Small intestine (tissue), 7 donors: ENCODE data around the gene GALNT9. TPM values are rescaled to one million over a fixed set of nuclear protein-coding genes. Genes with fewer than 3 reads are reported as not detected.

Experiments used
- DNase-seq, 2 donors: peaks; one replicate each; pipeline versions ENCODE4 v3.0.0 to v3.0.0-alpha.2; 2013
- FAIRE-seq: peaks from 2 replicates; lab custom pipeline; 2012; peaks lifted over from hg19 to GRCh38; lab: Jason Lieb, UNC
- H3K27ac ChIP-seq, 3 donors: one replicate each; pipeline ENCODE4 v1.5.1; 2013; ENCODE audit warnings: low read length in 2 of 3, mild to moderate bottlenecking in 2 of 3, control low read depth in 1 of 3, inconsistent platforms in 1 of 3, low read depth in 1 of 3, moderate library complexity in 1 of 3
- H3K27me3 ChIP-seq, 3 donors: one replicate each; pipeline ENCODE4 v1.6.1; 2013; ENCODE audit warnings: low read length in 3 of 3, inconsistent platforms in 1 of 3; ENCODE audit not compliant: control insufficient read depth in 3 of 3, insufficient read depth in 3 of 3
- H3K36me3 ChIP-seq, 3 donors: one replicate each; pipeline ENCODE4 v1.6.1; 2013; ENCODE audit warnings: low read length in 3 of 3, inconsistent platforms in 1 of 3, low read depth in 1 of 3, mild to moderate bottlenecking in 1 of 3, moderate library complexity in 1 of 3; ENCODE audit not compliant: control insufficient read depth in 3 of 3, insufficient read depth in 2 of 3
- H3K4me1 ChIP-seq, 3 donors: one replicate each; pipeline ENCODE4 v1.6.1; 2013; ENCODE audit warnings: low read length in 2 of 3, inconsistent platforms in 1 of 3, low read depth in 1 of 3, mild to moderate bottlenecking in 1 of 3, moderate library complexity in 1 of 3; ENCODE audit not compliant: control insufficient read depth in 3 of 3, insufficient read depth in 2 of 3
- H3K4me3 ChIP-seq, 3 donors: one replicate each; pipeline ENCODE4 v1.5.1; 2013; ENCODE audit warnings: low read length in 3 of 3, control low read depth in 1 of 3, inconsistent platforms in 1 of 3, low read depth in 1 of 3, mild to moderate bottlenecking in 1 of 3, moderate library complexity in 1 of 3
- H3K9me3 ChIP-seq, 2 donors: one replicate each; pipeline ENCODE4 v1.6.1; 2013; ENCODE audit warnings: low read depth in 1 of 2, low read length in 1 of 2; ENCODE audit not compliant: control insufficient read depth in 2 of 2, insufficient read depth in 1 of 2
- WGBS, 3 donors: extraction: QIAGEN DNeasy Blood & Tissue Kit; methylation state at CpG; one replicate each; pipeline ENCODE4 v1.1.7; 2013; 5-methylcytosine and 5-hydroxymethylcytosine counted together
- polyA plus RNA-seq, 4 donors: library from polyadenylated mRNA; stranded (reverse) in 3 of 4; unstranded in 1 of 4; fragments of 200-250 nt in 3 of 4; fragments of 120-200 nt in 1 of 4; gene quantifications; one replicate each; pipeline versions ENCODE4 v1.2.1 to v1.2.3, GENCODE V29; 2013
- donor health status: healthy with polysubstance abuse.
- donor health status: control.
- donor health status: control.
- donor health status: Bipolar disorder and iron deficiency.
- donor health status: healthy.

Gene GALNT9
- polyA plus RNA-seq, 4 donors = 0.79 to 2.6 TPM; not detected in 2

- Histone ChIP-seq H3K4me1 (no peaks in the 10 kb centered on the region), H3K27me3 (peaks cover 0 to 2% (median 0%) of the 10 kb centered on the region in 3 donors), H3K27ac (no peak overlapping the region), H3K36me3 (no peaks in the 10 kb centered on the region), H3K4me3 (no peak overlapping the region), H3K9me3 (peaks cover 0 to 8% of the 10 kb centered on the region in 2 donors)
- DNase-seq (no peak), FAIRE-seq (no peak)
- WGBS, 3 donors = 66 to 73% (median 67%) methylated on average over 17 of the region's 17 CpGs
Measured at GRCh38 chr12:132316497-132317232, 12.7 kb downstream of the GALNT9 start.

GRCh38 chr12:132315951-132316350, 13.4 kb downstream of the GALNT9 start:
- no peak for FAIRE-seq
- H3K27ac ChIP-seq = no peak overlapping the region
- H3K9me3 ChIP-seq = peaks cover 2 to 15% of the 10 kb centered on the region in 2 donors
- no peak overlapping the region for H3K4me3 ChIP-seq
- H3K36me3 ChIP-seq = no peaks in the 10 kb centered on the region
- H3K4me1 ChIP-seq = no peaks in the 10 kb centered on the region
- no peak for DNase-seq
- 71 to 77% (median 71%) methylated on average over 19 to 20 of the region's 20 CpGs for WGBS, 3 donors
- H3K27me3 ChIP-seq = peaks cover 0 to 5% (median 0%) of the 10 kb centered on the region in 3 donors

- H3K9me3 ChIP-seq = peaks cover 2 to 19% of the 10 kb centered on the region in 2 donors
- H3K27me3 ChIP-seq = peaks cover 0 to 5% (median 0%) of the 10 kb centered on the region in 3 donors
- WGBS, 3 donors = 90 to 92% (median 91%) methylated on average over 19 of the region's 19 CpGs
- no peaks in the 10 kb centered on the region for H3K36me3 ChIP-seq
- no peak overlapping the region for H3K27ac ChIP-seq
- DNase-seq = no peak
- H3K4me3 ChIP-seq = no peak overlapping the region
- H3K4me1 ChIP-seq = no peaks in the 10 kb centered on the region
- FAIRE-seq = no peak
Measured at GRCh38 chr12:132315507-132315906, 13.9 kb downstream of the GALNT9 start.

GRCh38 chr12:132314516-132315233, 14.7 kb downstream of the GALNT9 start:
- no peak overlapping the region for H3K4me3 ChIP-seq
- H3K36me3 ChIP-seq = no peaks in the 10 kb centered on the region
- no peak for DNase-seq
- 83 to 90% (median 87%) methylated on average over 26 of the region's 26 CpGs for WGBS, 3 donors
- peaks cover 0 to 5% (median 0%) of the 10 kb centered on the region in 3 donors for H3K27me3 ChIP-seq
- no peak for FAIRE-seq
- H3K4me1 ChIP-seq = no peaks in the 10 kb centered on the region
- no peak overlapping the region for H3K27ac ChIP-seq
- H3K9me3 ChIP-seq = peaks cover 2 to 19% of the 10 kb centered on the region in 2 donors

GRCh38 chr12:132314035-132314434, 15.4 kb downstream of the GALNT9 start:
- Histone ChIP-seq H3K27ac (no peak overlapping the region), H3K36me3 (no peaks in the 10 kb centered on the region), H3K4me3 (no peak overlapping the region), H3K27me3 (peaks cover 0 to 2% (median 0%) of the 10 kb centered on the region in 3 donors), H3K9me3 (peaks cover 2 to 19% of the 10 kb centered on the region in 2 donors), H3K4me1 (no peaks in the 10 kb centered on the region)
- WGBS, 3 donors = 93 to 100% (median 97%) methylated on average over 2 of the region's 2 CpGs
- no peak for FAIRE-seq
- no peak for DNase-seq

- no peak overlapping the region for H3K4me3 ChIP-seq
- WGBS, 3 donors = 95 to 100% (median 97%) methylated on average over 1 of the region's 1 CpG
- no peaks in the 10 kb centered on the region for H3K4me1 ChIP-seq
- H3K27me3 ChIP-seq = peaks cover 0 to 2% (median 0%) of the 10 kb centered on the region in 3 donors
- FAIRE-seq (no peak), DNase-seq (no peak)
- no peaks in the 10 kb centered on the region for H3K36me3 ChIP-seq
- peaks cover 2 to 19% of the 10 kb centered on the region in 2 donors for H3K9me3 ChIP-seq
- no peak overlapping the region for H3K27ac ChIP-seq
Measured at GRCh38 chr12:132313182-132313581, 16.2 kb downstream of the GALNT9 start.

GRCh38 chr12:132312516-132312915, 16.9 kb downstream of the GALNT9 start:
- FAIRE-seq (no peak), DNase-seq (no peak)
- H3K27ac ChIP-seq = no peak overlapping the region

GRCh38 chr12:132311201-132311915, 18.0 kb downstream of the GALNT9 start:
- FAIRE-seq (no peak), DNase-seq (no peak)
- H3K36me3 ChIP-seq = no peaks in the 10 kb centered on the region
- no peak overlapping the region for H3K27ac ChIP-seq
- no peak overlapping the region for H3K4me3 ChIP-seq
- H3K27me3 ChIP-seq = peaks cover 0 to 2% (median 0%) of the 10 kb centered on the region in 3 donors
- no peaks in the 10 kb centered on the region for H3K4me1 ChIP-seq
- peaks cover 2 to 19% of the 10 kb centered on the region in 2 donors for H3K9me3 ChIP-seq
- WGBS, 3 donors = 80 to 85% (median 84%) methylated on average over 17 of the region's 17 CpGs

More at GRCh38 chr12:132312516-132312915, 16.9 kb downstream of the GALNT9 start:
- no peaks in the 10 kb centered on the region for H3K36me3 ChIP-seq
- 71 to 83% (median 82%) methylated on average over 6 of the region's 6 CpGs for WGBS, 3 donors
- H3K9me3 ChIP-seq = peaks cover 2 to 19% of the 10 kb centered on the region in 2 donors
- H3K4me1 ChIP-seq = no peaks in the 10 kb centered on the region
- no peak overlapping the region for H3K4me3 ChIP-seq
- H3K27me3 ChIP-seq = peaks cover 0 to 2% (median 0%) of the 10 kb centered on the region in 3 donors
